ENCODE data around the gene CASP10.
"Not testable (repeated sequence)": the region's sequence is repeated elsewhere in the genome, so short reads cannot be mapped to it uniquely, and the experiment has no call there.

CASP10 gene

GRCh38 chr2:201139836-201140604 lies 42.9 kb upstream of the CASP10 start:
- no peak for DNase-seq (ENCODE audit: low spot score)
- TF ChIP-seq CTCF (IDR thresholded peaks at IDR 0.05; ENCODE audit: extremely low read depth, missing control alignments): no peak

- DNase-seq (ENCODE audit: low spot score): no peak
- TF ChIP-seq CTCF (IDR thresholded peaks at IDR 0.05; ENCODE audit: extremely low read depth, missing control alignments): no peak
Observed at GRCh38 chr2:201144101-201145051, 38.6 kb upstream of the CASP10 start.

- TF ChIP-seq CTCF (IDR thresholded peaks at IDR 0.05; ENCODE audit: extremely low read depth, missing control alignments): no peak
- no peak for DNase-seq (ENCODE audit: low spot score)
Observed at GRCh38 chr2:201148434-201148990, 34.4 kb upstream of the CASP10 start.

GRCh38 chr2:201149064-201149820 lies 33.7 kb upstream of the CASP10 start:
- DNase-seq (ENCODE audit: low spot score): no peak
- no peak for TF ChIP-seq CTCF (IDR thresholded peaks at IDR 0.05; ENCODE audit: extremely low read depth, missing control alignments)

GRCh38 chr2:201149821-201150165 lies 33.1 kb upstream of the CASP10 start:
- not testable (repeated sequence) for DNase-seq (ENCODE audit: low spot score)

GRCh38 chr2:201150454-201151020 lies 32.4 kb upstream of the CASP10 start:
- DNase-seq (ENCODE audit: low spot score): no peak
- no peak for TF ChIP-seq CTCF (IDR thresholded peaks at IDR 0.05; ENCODE audit: extremely low read depth, missing control alignments)

Measured in GM20000 (cell line).